ENCODE results near the gene TPCN1. TPM values are rescaled to one million over a fixed set of nuclear protein-coding genes. Genes with fewer than 3 reads are reported as not detected.

Gene TPCN1
- total and polyA plus RNA-seq, 3 experiments from 2014 or later = 10.1 to 24.1 (median 21.3) TPM

DNA sequence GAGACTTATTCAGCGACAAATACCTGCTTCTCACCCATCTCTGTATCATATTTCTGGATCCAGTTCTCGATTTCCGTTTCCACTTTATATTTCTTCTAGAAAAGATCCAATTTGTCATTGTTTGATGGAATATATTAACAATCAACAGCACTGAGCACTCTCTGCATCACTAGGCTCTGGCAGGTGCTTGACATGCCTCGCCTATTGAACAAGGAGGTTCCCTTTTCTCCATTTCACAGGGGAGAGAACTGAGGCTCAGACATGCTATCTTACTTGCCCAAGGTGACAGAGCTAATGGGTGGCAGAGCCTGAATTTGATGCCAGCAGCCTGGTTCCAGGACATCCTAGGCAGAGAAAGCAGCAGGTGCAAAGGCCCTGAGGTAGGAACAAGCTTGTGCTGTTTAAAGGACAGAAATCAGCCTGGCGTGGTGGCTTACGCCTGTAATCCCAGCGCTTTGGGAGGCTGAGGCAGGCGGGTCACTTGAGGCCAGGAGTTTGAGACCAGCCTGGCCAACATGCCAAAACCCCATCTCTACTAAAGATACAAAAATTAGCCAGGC lies 23.7 kb upstream of the TPCN1 start:
- no peaks in the 10 kb centered on the region for H3K9me3 Mint-ChIP-seq

DNA sequence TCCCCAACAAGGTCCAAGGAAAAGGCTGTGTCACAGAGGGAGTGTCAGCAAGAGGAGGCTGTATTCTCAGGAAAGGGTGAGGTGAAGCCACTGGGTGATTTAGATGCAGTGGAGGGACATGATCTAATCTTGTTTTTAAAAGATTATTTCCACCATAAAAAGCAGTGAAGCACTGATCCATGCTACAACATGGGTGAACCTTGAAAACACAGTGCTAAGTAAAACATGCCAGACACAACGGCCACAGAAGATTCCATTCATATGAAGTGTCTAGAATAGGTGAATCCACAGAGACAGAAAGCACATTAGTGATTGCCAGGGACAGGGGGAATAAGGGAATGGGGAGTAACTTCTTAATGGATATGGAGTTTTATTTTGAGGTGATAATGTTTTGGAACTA lies 23.0 kb upstream of the TPCN1 start:
- CTCF ChIA-PET = interaction anchor here (0.9 to 3.8 kb wide), 4 partner anchors 10 to 227 kb away, joined by 3 to 19 read pairs (median 4); partner anchors contain the start of genes DDX54 and RITA1
- Histone ChIP-seq H3K4me1 (ENCODE audit: insufficient read depth, low read length) (no peaks in the 10 kb centered on the region), H3K27ac (ENCODE audit: low read depth, low read length) (no peak overlapping the region), H3K9me3 (ENCODE audit: low read length) (no peaks in the 10 kb centered on the region), H3K36me3 (ENCODE audit: insufficient read depth, low read length) (no peaks in the 10 kb centered on the region), H3K4me3 (ENCODE audit: low read length) (no peak overlapping the region), H3K27me3 (ENCODE audit: insufficient read depth, low read length, poor library complexity, severe bottlenecking) (no peaks in the 10 kb centered on the region)
- POLR2A ChIA-PET = no interaction called here
- H3K4me1 Mint-ChIP-seq = no peaks in the 10 kb centered on the region
- no peaks in the 10 kb centered on the region for H3K27me3 Mint-ChIP-seq
- H3K4me3 Mint-ChIP-seq = no peak overlapping the region
- H3K27ac Mint-ChIP-seq = peak overlapping the region in 1 of 8 donors; percentile 51
- H3K9me3 Mint-ChIP-seq = no peaks in the 10 kb centered on the region
- DNase-seq = no peak
- H3K36me3 Mint-ChIP-seq = peaks cover 0 to 2% (median 0%) of the 10 kb centered on the region in 3 donors

More for the DNA sequence above, 23.7 kb upstream of the TPCN1 start:
- no peak overlapping the region for H3K27ac Mint-ChIP-seq
- Histone ChIP-seq H3K27me3 (ENCODE audit: insufficient read depth, low read length, poor library complexity, severe bottlenecking) (no peaks in the 10 kb centered on the region), H3K36me3 (ENCODE audit: insufficient read depth, low read length) (no peaks in the 10 kb centered on the region), H3K4me1 (ENCODE audit: insufficient read depth, low read length) (no peaks in the 10 kb centered on the region), H3K27ac (ENCODE audit: low read depth, low read length) (no peak overlapping the region), H3K4me3 (ENCODE audit: low read length) (no peak overlapping the region), H3K9me3 (ENCODE audit: low read length) (no peaks in the 10 kb centered on the region)
- H3K36me3 Mint-ChIP-seq = peaks cover 0 to 2% (median 0%) of the 10 kb centered on the region in 3 donors
- H3K4me1 Mint-ChIP-seq = no peaks in the 10 kb centered on the region
- H3K27me3 Mint-ChIP-seq = no peaks in the 10 kb centered on the region
- ChIA-PET POLR2A (no interaction called here), CTCF (interaction anchor here (0.6 to 3.8 kb wide), 9 partner anchors 10 to 394 kb away, joined by 3 to 19 read pairs (median 3); partner anchors contain the start of genes DDX54, RITA1 and TPCN1)
- DNase-seq = no peak
- no peak overlapping the region for H3K4me3 Mint-ChIP-seq

- ChIA-PET POLR2A (no interaction called here), CTCF (interaction anchor here (0.9 to 1.3 kb wide), 3 partner anchors 10 to 112 kb away, joined by 3 to 4 read pairs (median 3); partner anchors contain the start of genes DDX54 and RITA1)
- H3K9me3 ChIP-seq (ENCODE audit: low read length) = no peaks in the 10 kb centered on the region
- Mint-ChIP-seq H3K4me1 (no peaks in the 10 kb centered on the region), H3K27me3 (no peaks in the 10 kb centered on the region), H3K9me3 (no peaks in the 10 kb centered on the region), H3K36me3 (no peaks in the 10 kb centered on the region), H3K27ac (peak overlapping the region in 1 of 8 donors; percentile 27), H3K4me3 (no peak overlapping the region)
- no peaks in the 10 kb centered on the region for H3K36me3 ChIP-seq (ENCODE audit: insufficient read depth, low read length)
- H3K27ac ChIP-seq (ENCODE audit: low read depth, low read length) = no peak overlapping the region
- no peak for DNase-seq
- no peaks in the 10 kb centered on the region for H3K27me3 ChIP-seq (ENCODE audit: insufficient read depth, low read length, poor library complexity, severe bottlenecking)
- H3K4me3 ChIP-seq (ENCODE audit: low read length) = no peak overlapping the region
- no peaks in the 10 kb centered on the region for H3K4me1 ChIP-seq (ENCODE audit: insufficient read depth, low read length)
Observed at GRCh38 chr12:113200021-113200797, 21.1 kb upstream of the TPCN1 start.

- CTCF ChIA-PET = interaction anchor here (0.9 kb wide), 1 partner anchor 110 kb away, joined by 3 read pairs; no protein-coding TSS in a partner anchor
Observed at GRCh38 chr12:113201187-113202177, 19.8 kb upstream of the TPCN1 start.

GRCh38 chr12:113202300-113203075 lies 18.8 kb upstream of the TPCN1 start:
- Mint-ChIP-seq H3K4me3 (no peak overlapping the region), H3K4me1 (peaks cover 4 to 9% (median 4%) of the 10 kb centered on the region in 3 donors), H3K27me3 (no peaks in the 10 kb centered on the region), H3K27ac (peak overlapping the region in 2 of 8 donors; percentile 17 to 65), H3K9me3 (no peaks in the 10 kb centered on the region), H3K36me3 (no peaks in the 10 kb centered on the region)
- POLR2A ChIA-PET = no interaction called here
- Histone ChIP-seq H3K4me1 (ENCODE audit: insufficient read depth, low read length) (peaks cover 3% of the 10 kb centered on the region), H3K9me3 (ENCODE audit: low read length) (no peaks in the 10 kb centered on the region), H3K27ac (ENCODE audit: low read depth, low read length) (no peak overlapping the region), H3K27me3 (ENCODE audit: insufficient read depth, low read length, poor library complexity, severe bottlenecking) (no peaks in the 10 kb centered on the region), H3K4me3 (ENCODE audit: low read length) (no peak overlapping the region), H3K36me3 (ENCODE audit: insufficient read depth, low read length) (no peaks in the 10 kb centered on the region)
- DNase-seq = no peak
- CTCF ChIA-PET = interaction anchor here (0.7 to 1.5 kb wide), 2 partner anchors 9 to 132 kb away, joined by 3 read pairs; partner anchors contain the start of gene SLC8B1

More at GRCh38 chr12:113201187-113202177, 19.8 kb upstream of the TPCN1 start:
- Histone ChIP-seq H3K4me3 (ENCODE audit: low read length) (no peak overlapping the region), H3K4me1 (ENCODE audit: insufficient read depth, low read length) (no peaks in the 10 kb centered on the region), H3K27ac (ENCODE audit: low read depth, low read length) (no peak overlapping the region), H3K36me3 (ENCODE audit: insufficient read depth, low read length) (no peaks in the 10 kb centered on the region), H3K9me3 (ENCODE audit: low read length) (no peaks in the 10 kb centered on the region), H3K27me3 (ENCODE audit: insufficient read depth, low read length, poor library complexity, severe bottlenecking) (no peaks in the 10 kb centered on the region)
- no peaks in the 10 kb centered on the region for H3K27me3 Mint-ChIP-seq
- DNase-seq = no peak
- H3K4me3 Mint-ChIP-seq = no peak overlapping the region
- H3K9me3 Mint-ChIP-seq = no peaks in the 10 kb centered on the region
- H3K27ac Mint-ChIP-seq = peak overlapping the region in 3 of 8 donors; percentile 17 to 72 (median 65)
- H3K36me3 Mint-ChIP-seq = no peaks in the 10 kb centered on the region
- H3K4me1 Mint-ChIP-seq = peaks cover 0 to 4% (median 2%) of the 10 kb centered on the region in 3 donors
- POLR2A ChIA-PET = no interaction called here

DNA sequence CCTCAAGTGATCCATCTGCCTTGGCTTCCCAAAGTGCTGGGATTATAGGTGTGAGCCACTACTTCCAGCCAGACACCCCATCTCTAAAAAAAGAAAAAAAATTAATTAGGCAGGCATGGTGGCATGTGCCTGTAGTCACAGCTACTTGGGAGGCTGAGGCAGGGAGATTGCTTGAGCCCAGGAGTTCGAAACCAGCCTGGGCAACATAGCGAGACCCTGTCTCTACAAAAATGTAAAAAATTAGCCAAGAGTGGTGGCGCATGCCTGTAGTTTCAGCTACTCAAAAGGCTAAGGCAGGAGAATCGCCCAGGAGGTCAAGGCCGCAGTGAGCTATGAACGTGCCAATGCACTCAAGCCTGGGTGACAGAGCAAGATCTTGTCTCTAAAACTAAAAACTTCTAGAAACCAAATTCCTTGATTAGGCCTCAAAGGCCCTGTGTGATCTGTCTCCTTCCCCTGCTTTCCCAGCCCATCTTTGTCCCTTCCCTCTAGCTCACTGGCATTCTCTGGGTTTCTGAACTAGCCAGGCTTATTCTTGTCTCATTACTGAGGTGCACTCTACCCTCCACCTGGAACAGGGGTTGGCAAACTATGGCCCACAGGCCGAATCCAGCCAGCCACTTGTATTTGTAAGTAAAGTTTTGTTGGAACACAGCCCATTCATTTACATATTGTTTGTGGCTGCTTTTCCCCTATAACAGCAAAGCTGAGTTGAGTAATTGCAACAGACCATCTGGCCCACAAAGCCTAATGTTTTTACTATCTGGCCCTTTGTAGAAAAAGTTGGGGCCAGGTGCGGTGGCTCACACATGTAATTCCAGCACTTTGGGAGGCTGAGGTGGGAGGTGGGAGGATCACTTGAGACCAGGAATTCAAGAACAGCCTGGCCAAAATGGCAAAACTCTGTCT lies 17.2 kb upstream of the TPCN1 start:
- Mint-ChIP-seq H3K9me3 (no peaks in the 10 kb centered on the region), H3K27me3 (no peaks in the 10 kb centered on the region), H3K36me3 (no peaks in the 10 kb centered on the region), H3K4me3 (no peak overlapping the region), H3K4me1 (peaks cover 17 to 25% (median 19%) of the 10 kb centered on the region in 3 donors), H3K27ac (peak overlapping the region in 5 of 8 donors; percentile 17 to 83 (median 42))
- CTCF ChIA-PET = interaction anchor here (0.7 to 1.7 kb wide), 3 partner anchors 12 to 130 kb away, joined by 3 to 4 read pairs (median 3); partner anchors contain the start of gene SLC8B1
- Histone ChIP-seq H3K4me1 (ENCODE audit: insufficient read depth, low read length) (peaks cover 19% of the 10 kb centered on the region), H3K27ac (ENCODE audit: low read depth, low read length) (peak overlapping the region; percentile 18), H3K27me3 (ENCODE audit: insufficient read depth, low read length, poor library complexity, severe bottlenecking) (no peaks in the 10 kb centered on the region), H3K36me3 (ENCODE audit: insufficient read depth, low read length) (no peaks in the 10 kb centered on the region), H3K4me3 (ENCODE audit: low read length) (no peak overlapping the region), H3K9me3 (ENCODE audit: low read length) (no peaks in the 10 kb centered on the region)
- DNase-seq = no peak
- POLR2A ChIA-PET = interaction anchor here (0.6 kb wide), 1 partner anchor 111 kb away, joined by 7 read pairs; no protein-coding TSS in a partner anchor

All from CD8-positive, alpha-beta memory T cell (primary cell).